GM19328 (cell line): ENCODE results near the gene PSMD9.
"Not testable (repeated sequence)": the region's sequence is repeated elsewhere in the genome, so short reads cannot be mapped to it uniquely, and the experiment has no call there.

ENCODE experiments used
- ATAC-seq: cut with Tn5 transposase; IDR thresholded peaks from one replicate; pipeline ENCODE4 v1.9.1; 2021; ENCODE audit warnings: mild to moderate bottlenecking, moderate library complexity; ENCODE audit not compliant: unreplicated experiment

Gene PSMD9

GRCh38 chr12:121872546-121873215, 15.9 kb upstream of the PSMD9 start:
- ATAC-seq: no peak

GRCh38 chr12:121873216-121873569, 15.4 kb upstream of the PSMD9 start:
- ATAC-seq: no peak

GRCh38 chr12:121874071-121874470, 14.5 kb upstream of the PSMD9 start:
- ATAC-seq: no peak

GRCh38 chr12:121875582-121875981, 13.0 kb upstream of the PSMD9 start:
- ATAC-seq: no peak

GRCh38 chr12:121876080-121876447, 12.5 kb upstream of the PSMD9 start:
- not testable (repeated sequence) for ATAC-seq

- ATAC-seq: no peak
These were observed 5.3 kb upstream of the PSMD9 start for GRCh38 chr12:121883315-121883660.

- ATAC-seq: not testable (repeated sequence)
These were observed 3.5 kb upstream of the PSMD9 start for GRCh38 chr12:121885129-121885528.

- ATAC-seq: no peak
These were observed 510 bp upstream of the PSMD9 start for GRCh38 chr12:121888083-121888477.

GRCh38 chr12:121889274-121889624, 659 bp downstream of the PSMD9 start:
- no peak for ATAC-seq

- not testable (repeated sequence) for ATAC-seq
These were observed 1.1 kb downstream of the PSMD9 start for GRCh38 chr12:121889661-121890060.

GRCh38 chr12:121892673-121893561, 4.3 kb downstream of the PSMD9 start:
- ATAC-seq: no peak

- ATAC-seq: no peak
These were observed 5.4 kb downstream of the PSMD9 start for GRCh38 chr12:121893961-121894460.

GRCh38 chr12:121894633-121895032, 6.0 kb downstream of the PSMD9 start:
- ATAC-seq: no peak

GRCh38 chr12:121898287-121898686, 9.7 kb downstream of the PSMD9 start:
- ATAC-seq: no peak

GRCh38 chr12:121899590-121899989, 11.0 kb downstream of the PSMD9 start:
- no peak for ATAC-seq

GRCh38 chr12:121903202-121903601, 14.6 kb downstream of the PSMD9 start:
- ATAC-seq: no peak

GRCh38 chr12:121905746-121906145, 17.2 kb downstream of the PSMD9 start:
- ATAC-seq: no peak

- no peak for ATAC-seq
These were observed 20.1 kb downstream of the PSMD9 start for GRCh38 chr12:121908702-121909101.

GRCh38 chr12:121911824-121912585, 23.4 kb downstream of the PSMD9 start:
- no peak for ATAC-seq

- ATAC-seq: no peak
These were observed 27.3 kb downstream of the PSMD9 start for GRCh38 chr12:121915841-121916321.

GRCh38 chr12:121916719-121917118, 28.1 kb downstream of the PSMD9 start:
- ATAC-seq: no peak
